GM21528 (cell line): ENCODE measurements around the gene EDA.

Experiments
- ATAC-seq: cut with Tn5 transposase; IDR thresholded peaks from one replicate; pipeline ENCODE4 v1.9.1; 2021; ENCODE audit warnings: mild to moderate bottlenecking, moderate library complexity; ENCODE audit not compliant: unreplicated experiment, low FRiP score

Gene EDA

DNA sequence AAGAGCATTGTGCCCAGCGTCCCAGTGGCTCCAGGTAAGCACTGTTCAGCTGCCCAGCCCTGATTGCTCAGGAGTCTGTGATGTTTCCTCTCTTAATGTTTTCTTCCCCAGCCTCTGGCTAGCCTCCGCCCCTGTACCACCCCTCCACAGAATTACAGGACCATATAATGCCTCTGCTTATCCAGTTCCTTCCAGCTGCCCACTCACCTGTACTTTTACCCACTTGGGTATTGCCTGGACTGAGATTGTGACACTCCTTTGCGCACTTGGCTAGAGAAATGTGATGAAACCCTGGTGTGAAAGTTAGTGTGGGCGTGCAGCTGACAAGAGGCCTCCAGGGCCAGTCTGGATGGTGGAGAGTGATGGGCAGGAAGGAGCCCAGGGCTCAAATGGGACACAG lies 434.0 kb downstream of the EDA start, which contains the start of gene AWAT2:
Gene AWAT2 (minus strand): TSS at position 14 of the 400 bp plus-strand sequence. CDS start 6 bp downstream, at position 8.
- no peak for ATAC-seq

DNA sequence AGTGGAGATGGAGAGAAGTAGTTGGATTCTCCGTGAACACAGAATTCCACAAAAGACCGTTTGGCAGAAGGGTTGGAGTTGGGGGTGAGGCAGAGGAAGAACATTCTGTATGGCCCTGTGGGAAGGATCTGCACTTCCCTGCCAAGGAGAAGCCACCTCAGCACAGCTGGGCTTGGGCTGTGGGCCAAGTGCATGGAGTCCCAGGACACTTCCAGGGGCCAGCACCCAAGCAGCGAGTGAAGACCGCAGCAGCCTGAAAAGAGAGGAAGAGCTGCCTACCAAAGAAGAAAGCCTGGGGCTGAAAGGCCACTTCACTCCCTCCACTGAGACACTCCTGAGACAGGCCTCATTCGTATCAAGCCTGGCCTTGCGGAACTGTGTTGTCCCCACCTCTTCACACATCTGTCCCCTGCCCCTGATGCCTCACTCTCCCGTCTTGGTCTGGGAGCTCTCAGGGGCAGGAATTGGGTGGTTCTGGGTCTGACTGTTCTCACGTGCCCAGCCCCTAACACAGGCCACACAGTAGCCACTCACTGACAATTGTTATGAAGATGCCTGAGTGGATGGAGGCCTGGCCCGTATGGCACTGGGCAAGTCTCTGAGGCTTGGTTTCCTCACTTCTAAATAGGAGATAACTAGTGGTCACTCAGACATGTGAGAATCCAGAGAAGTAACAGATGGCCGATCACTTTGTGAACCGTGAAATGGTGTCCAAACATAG lies 437.1 kb downstream of the EDA start:
- ATAC-seq, result no peak

DNA sequence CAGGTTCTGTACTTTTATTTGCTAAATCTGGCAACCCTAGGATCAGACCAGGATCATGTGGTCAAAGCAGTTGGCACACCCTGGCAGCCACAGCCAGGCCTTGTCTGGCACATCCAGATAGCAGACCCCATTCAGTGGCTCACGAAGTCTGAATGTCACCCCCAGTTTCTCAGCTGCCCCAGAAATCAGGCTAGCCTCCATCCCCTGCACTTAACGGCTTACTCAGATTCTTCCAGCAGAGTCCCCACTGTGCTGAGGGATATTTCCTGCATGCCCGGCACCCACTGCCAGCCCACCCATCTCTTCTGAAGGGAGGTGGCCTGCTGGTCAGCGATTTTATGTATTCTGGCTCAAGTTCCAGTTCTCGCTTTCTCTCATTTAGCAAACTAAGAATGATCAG lies 438.5 kb downstream of the EDA start:
- no peak for ATAC-seq

DNA sequence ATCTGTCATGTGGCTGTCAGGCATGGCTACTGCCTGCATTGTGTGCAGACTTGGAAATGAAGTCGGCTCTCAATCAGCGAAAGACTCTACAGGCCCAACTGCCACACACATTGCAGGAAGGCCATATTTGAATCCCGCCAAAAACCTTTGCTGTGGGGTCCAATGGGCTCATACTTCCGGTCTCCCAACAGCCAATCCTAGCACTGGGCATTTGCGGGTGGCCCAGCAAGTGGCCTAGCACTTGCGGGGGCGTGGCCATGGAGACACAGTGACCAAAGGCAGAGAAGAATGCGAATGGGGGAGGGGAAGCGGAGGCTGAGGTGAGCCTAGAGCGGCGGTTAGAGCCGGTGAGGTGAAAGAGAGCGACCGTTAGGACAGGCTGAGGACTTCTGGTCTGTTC lies 446.2 kb downstream of the EDA start, which contains the start of gene OTUD6A:
Gene OTUD6A (plus strand): TSS at position 382 of the 400 bp plus-strand sequence. CDS start 68 bp downstream, outside the sequence.
- ATAC-seq, result no peak

DNA sequence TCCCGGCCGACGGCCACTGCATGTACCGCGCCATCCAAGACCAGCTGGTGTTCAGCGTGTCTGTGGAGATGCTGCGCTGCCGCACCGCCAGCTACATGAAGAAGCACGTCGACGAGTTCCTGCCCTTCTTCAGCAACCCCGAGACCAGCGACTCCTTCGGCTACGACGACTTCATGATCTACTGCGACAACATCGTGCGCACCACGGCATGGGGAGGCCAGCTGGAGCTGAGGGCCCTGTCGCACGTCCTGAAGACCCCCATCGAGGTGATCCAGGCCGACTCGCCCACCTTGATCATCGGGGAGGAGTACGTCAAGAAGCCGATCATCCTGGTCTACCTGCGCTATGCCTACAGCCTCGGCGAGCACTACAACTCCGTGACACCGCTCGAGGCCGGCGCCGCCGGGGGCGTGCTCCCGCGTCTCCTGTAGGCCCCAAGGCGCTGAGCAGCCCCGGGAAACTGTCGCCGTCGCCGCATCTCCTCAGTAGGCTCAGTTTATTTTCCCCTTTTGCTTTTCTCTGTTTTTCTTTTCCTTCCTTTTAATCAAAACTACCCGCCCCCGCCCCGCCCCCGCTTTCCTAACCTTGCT lies 447.1 kb downstream of the EDA start:
- ATAC-seq, result no peak

DNA sequence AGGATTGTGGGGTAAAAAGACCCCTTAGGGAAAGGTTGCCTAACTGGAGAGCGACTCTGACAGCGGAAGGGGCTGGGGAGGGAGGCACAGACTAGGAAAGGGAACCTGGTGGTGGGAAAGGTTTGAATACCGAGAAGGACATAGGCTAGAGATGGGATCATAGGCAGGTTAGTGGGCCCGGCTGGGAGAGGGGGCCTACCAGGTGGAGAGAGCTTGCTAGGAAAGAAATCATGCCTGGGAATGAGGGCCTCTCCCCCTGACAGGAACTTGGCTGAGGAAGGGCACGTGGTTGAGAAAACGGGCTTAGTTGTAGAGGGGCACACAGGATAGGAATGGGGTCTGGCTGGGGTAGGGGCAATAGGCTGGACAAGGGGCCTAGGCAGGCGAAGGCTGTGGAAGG lies 450.7 kb downstream of the EDA start:
- ATAC-seq, result no peak

DNA sequence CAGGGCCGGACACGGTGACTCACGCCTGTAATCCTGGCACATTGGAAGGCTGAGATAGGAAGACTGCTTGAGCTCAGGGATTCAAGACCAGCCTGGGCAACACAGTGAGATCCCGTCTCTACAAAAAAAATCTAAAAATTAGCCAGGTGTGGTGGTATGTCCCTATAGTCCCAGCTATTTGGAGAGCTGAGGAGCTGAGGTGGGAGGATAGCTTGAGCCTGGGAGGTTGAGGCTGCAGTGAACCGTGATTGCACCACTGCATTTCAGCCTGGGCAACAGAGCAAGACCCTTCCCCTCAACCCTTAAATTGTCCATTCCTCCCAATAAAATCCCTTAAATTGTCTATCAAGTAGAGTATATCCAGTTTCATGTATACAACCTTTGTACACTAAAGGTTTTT lies 463.4 kb downstream of the EDA start:
- no peak for ATAC-seq

DNA sequence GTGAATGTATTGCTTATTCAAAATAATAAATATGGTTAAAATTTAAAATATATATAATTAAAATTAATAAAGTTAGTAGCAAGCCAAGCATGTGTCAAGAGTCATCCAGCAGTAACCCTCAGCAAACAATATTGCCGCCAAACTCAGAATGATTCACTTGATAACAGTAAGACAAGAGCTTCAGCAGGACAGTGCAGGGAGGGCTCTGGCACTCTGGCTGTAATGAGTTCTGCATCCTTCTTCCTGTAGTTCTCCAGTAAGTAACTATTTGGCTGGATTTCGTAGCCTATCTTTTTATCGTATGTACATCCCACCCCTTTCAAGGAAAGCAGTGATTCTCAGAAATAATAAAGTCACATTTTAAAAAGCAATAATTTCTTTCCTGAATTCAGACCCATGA lies 464.0 kb downstream of the EDA start:
- no peak for ATAC-seq

DNA sequence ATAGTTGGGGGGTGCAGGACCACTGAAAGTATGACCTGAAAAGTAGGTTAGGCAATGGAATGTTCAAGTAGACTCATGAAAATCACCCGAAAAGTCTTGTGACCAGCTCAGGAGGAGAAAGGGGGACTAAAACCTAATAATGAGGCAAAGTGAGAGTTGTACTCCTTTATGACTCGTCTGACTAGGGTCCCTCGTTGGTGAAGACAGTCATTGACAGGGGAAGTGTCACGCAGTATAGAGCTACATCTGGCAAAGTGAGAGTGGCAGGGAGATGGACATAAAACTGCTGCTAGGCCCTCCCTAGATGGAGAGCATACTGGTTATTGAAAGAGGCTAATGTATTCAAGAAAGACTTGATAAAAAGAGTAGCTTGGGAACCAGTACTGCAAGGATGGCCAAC lies 466.8 kb downstream of the EDA start:
- no peak for ATAC-seq

DNA sequence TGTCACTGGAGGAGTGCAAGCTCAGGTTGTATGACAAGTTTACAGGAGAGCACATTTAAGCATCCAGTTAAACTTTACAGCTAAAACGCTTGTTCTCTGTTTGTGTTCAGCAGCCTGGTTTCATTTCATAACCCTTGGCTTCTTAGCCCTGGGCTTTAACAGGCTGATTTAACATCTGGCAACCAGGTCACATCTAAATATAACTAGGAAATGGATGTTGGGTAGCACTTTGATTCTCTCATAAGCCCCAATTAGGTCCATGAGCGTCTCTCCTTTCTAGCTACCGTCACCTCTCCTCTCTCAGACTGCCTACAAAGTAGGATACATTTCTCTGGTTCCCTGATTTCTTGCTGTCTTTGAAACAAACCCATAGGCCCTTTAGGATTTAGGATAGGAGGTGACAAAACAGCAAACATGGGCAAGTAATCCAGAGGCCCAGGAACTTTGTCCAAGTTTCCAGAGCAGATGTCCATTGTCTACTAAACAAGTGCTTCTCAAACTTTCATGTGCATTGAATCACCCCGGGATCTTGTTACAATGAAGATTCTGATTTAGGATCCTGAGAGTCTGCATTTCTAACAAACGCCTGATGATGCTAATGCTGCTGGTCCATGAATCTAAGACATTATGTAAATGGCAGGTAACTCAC lies 468.8 kb downstream of the EDA start:
- no peak for ATAC-seq

DNA sequence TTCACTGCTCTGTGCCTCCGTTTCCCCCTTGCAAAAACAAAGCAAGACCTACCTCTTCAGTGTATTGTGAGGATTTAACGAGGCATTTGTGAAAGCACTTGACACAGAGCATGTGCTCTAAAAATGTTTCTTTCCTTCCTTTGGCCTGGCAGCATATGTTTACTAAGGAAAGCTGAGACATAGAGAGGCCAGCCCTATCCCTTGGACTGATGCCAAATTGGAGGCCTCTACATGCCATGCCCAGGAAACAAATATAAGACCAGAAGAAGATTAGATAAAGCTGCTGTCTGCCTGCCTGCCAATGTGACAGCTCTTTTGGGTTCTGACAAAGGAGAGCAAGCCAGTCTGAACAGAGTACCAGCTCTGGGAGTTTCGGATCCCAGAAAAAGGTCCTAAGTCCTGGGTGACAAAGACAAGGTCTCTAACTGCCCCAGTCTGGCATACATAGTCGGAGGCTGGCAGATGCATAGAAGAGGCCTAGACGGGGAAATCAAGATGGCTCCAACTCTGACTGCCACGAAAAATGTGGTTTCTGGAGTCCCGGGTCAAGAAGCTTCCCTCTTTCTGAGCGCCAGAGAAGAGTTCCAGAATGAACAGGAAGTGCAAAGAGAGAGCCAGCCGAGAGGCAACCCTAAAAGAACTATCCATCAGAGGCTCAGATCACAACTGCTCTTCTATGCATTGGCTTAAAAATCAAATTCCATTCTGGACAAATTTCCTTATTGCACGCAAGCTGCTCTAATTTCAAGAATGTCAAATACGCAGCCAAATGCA lies 472.1 kb downstream of the EDA start:
- ATAC-seq, result no peak

DNA sequence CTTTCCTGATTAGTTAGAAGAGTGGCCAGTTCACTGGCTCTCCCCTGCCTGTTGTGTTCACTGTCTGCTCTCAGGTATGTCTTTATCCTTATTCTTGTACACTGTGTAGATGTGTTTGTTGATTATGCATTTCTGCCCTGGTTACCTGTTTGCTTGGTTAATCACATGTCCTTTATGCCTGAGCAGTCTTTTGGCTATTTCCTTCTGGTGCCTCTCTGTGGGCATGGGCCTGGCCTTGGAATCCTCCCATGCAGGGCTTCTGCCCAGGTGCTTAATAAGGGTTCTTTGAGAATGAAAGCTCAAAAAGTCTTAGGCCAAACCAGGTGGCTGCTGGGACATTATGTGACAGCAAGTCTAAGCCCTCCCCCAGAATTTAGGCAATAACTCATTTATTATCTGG lies 472.8 kb downstream of the EDA start:
- ATAC-seq, result no peak
